DND-41 (cell line): ENCODE data around the gene TTC4.
A peak's percentile ranks its signal among the peaks of the same experiment; 100 is the strongest.

Experiments
- ATAC-seq: fragments of 200-7000 bp; cut with Tn5 transposase; 3 replicates; pipeline ENCODE4 v1.9.1; 2021; ENCODE audit warnings: low read depth; ENCODE audit not compliant: insufficient read depth
- DNase-seq: peaks from one replicate; pipeline ENCODE4 v3.0.0-alpha.2; 2020
- H2AFZ ChIP-seq: 2 replicates; pipeline ENCODE4 v1.6.0; 2012; ENCODE audit warnings: low read depth, low read length
- H3K27ac ChIP-seq: 2 replicates; pipeline ENCODE4 v1.5.1; 2012; ENCODE audit warnings: low read length, inconsistent platforms
- H3K27me3 ChIP-seq: fragments of 200-600 bp; sonication (generic); 2 replicates; pipeline ENCODE4 v1.6.0; 2012; ENCODE audit warnings: low read length, mild to moderate bottlenecking, inconsistent platforms; ENCODE audit not compliant: insufficient read depth, poor library complexity
- H3K36me3 ChIP-seq: 2 replicates; pipeline ENCODE4 v1.5.1; 2012; ENCODE audit warnings: low read length, inconsistent platforms; ENCODE audit not compliant: insufficient read depth
- H3K4me1 ChIP-seq: 2 replicates; pipeline ENCODE4 v1.5.1; 2012; ENCODE audit warnings: mild to moderate bottlenecking, low read length; ENCODE audit not compliant: insufficient read depth
- H3K4me2 ChIP-seq: 2 replicates; pipeline ENCODE4 v1.6.0; 2012; ENCODE audit warnings: mild to moderate bottlenecking, moderate library complexity, low read length, inconsistent platforms; ENCODE audit not compliant: insufficient read depth
- H3K4me3 ChIP-seq, 2 experiments: fragments of 200-600 bp in 1 of 2; shearing (Covaris generic) in 1 of 2; 2 replicates each; pipeline ENCODE4 v1.5.1; 2012 to 2016; ENCODE audit warnings: inconsistent platforms in 2 of 2, low read length in 2 of 2, mild to moderate bottlenecking in 2 of 2, low read depth in 1 of 2, moderate library complexity in 1 of 2
- H3K79me2 ChIP-seq: 2 replicates; pipeline ENCODE4 v1.6.0; 2012; ENCODE audit warnings: low read length, inconsistent platforms; ENCODE audit not compliant: insufficient read depth
- H3K9ac ChIP-seq: 2 replicates; pipeline ENCODE4 v1.6.0; 2012; ENCODE audit warnings: low read depth, mild to moderate bottlenecking, inconsistent platforms, low read length, moderate library complexity
- H3K9me3 ChIP-seq: 2 replicates; pipeline ENCODE4 v1.5.1; 2012; ENCODE audit warnings: low read length, moderate library complexity, mild to moderate bottlenecking, inconsistent platforms; ENCODE audit not compliant: insufficient read depth, severe bottlenecking
- H4K20me1 ChIP-seq: 2 replicates; pipeline ENCODE4 v1.6.0; 2012; ENCODE audit warnings: low read length; ENCODE audit not compliant: insufficient read depth
- CTCF ChIP-seq: IDR thresholded peaks from 2 replicates; pipeline ENCODE4 v1.5.1; 2012; ENCODE audit warnings: borderline replicate concordance, low read length, moderate library complexity, mild to moderate bottlenecking; ENCODE audit not compliant: poor library complexity, severe bottlenecking; ENCODE audit errors: extremely low read depth
- EZH2 ChIP-seq: IDR thresholded peaks from 3 replicates; pipeline ENCODE4 v1.6.1; 2012; ENCODE audit warnings: borderline replicate concordance, low read depth, mild to moderate bottlenecking, moderate library complexity, low read length, inconsistent platforms; ENCODE audit not compliant: severe bottlenecking

TTC4 gene

GRCh38 chr1:54668567-54668966 is 47.1 kb upstream of the TTC4 start:
- H3K4me3 ChIP-seq: no peak overlapping the region
- H3K27ac ChIP-seq: no peak overlapping the region
- H3K36me3 ChIP-seq: no peaks in the 10 kb centered on the region
- H3K27me3 ChIP-seq: peaks cover 10% of the 10 kb centered on the region
- no peaks in the 10 kb centered on the region for H3K4me1 ChIP-seq
- DNase-seq: no peak
- no peak for ATAC-seq
- no peaks in the 10 kb centered on the region for H3K79me2 ChIP-seq
- no peak overlapping the region for H3K9ac ChIP-seq
- H3K4me2 ChIP-seq: no peak overlapping the region
- TF ChIP-seq CTCF (no peak), EZH2 (no peak)
- no peaks in the 10 kb centered on the region for H3K9me3 ChIP-seq
- no peak overlapping the region for H2AFZ ChIP-seq
- H4K20me1 ChIP-seq: no peaks in the 10 kb centered on the region

- no peaks in the 10 kb centered on the region for H3K36me3 ChIP-seq
- DNase-seq (peak; percentile 80), ATAC-seq (peak; percentile 100)
- H3K9me3 ChIP-seq: no peaks in the 10 kb centered on the region
- H3K4me3 ChIP-seq: no peak overlapping the region
- H4K20me1 ChIP-seq: no peaks in the 10 kb centered on the region
- H3K27me3 ChIP-seq: peaks cover 8% of the 10 kb centered on the region
- no peak overlapping the region for H3K27ac ChIP-seq
- H3K9ac ChIP-seq: no peak overlapping the region
- H3K4me1 ChIP-seq: no peaks in the 10 kb centered on the region
- no peaks in the 10 kb centered on the region for H3K79me2 ChIP-seq
- H2AFZ ChIP-seq: no peak overlapping the region
- TF ChIP-seq EZH2 (no peak), CTCF (peak; percentile 96)
- no peak overlapping the region for H3K4me2 ChIP-seq
Measured at GRCh38 chr1:54671985-54672608, 43.6 kb upstream of the TTC4 start.

- Histone ChIP-seq H2AFZ (no peak overlapping the region), H3K27ac (no peak overlapping the region), H3K4me2 (no peak overlapping the region), H3K4me3 (no peak overlapping the region), H3K27me3 (peaks cover 22% of the 10 kb centered on the region), H3K9me3 (no peaks in the 10 kb centered on the region), H3K4me1 (no peaks in the 10 kb centered on the region), H3K9ac (no peak overlapping the region), H3K79me2 (no peaks in the 10 kb centered on the region), H3K36me3 (no peaks in the 10 kb centered on the region), H4K20me1 (no peaks in the 10 kb centered on the region)
- ATAC-seq (no peak), DNase-seq (no peak)
- TF ChIP-seq CTCF: no peak
- TF ChIP-seq EZH2: no peak
Measured at GRCh38 chr1:54678776-54679643, 36.7 kb upstream of the TTC4 start.
